H9 (cell line): Measurements from ENCODE around the gene FAM3B. TPM values are rescaled to one million over a fixed set of nuclear protein-coding genes. Genes with fewer than 3 reads are reported as not detected.

Source experiments
- DNase-seq: peaks from one replicate; pipeline ENCODE4 v3.0.0-alpha.2; 2017
- H2AFZ ChIP-seq: one replicate; pipeline ENCODE4 v1.6.1; 2013; ENCODE audit warnings: mild to moderate bottlenecking, low read length, control low read depth, moderate library complexity
- H2AK5ac ChIP-seq: 2 replicates; pipeline ENCODE4 v1.6.1; 2013; ENCODE audit warnings: low read length, control low read depth, mixed read lengths; ENCODE audit not compliant: insufficient read length
- H2BK120ac ChIP-seq: one replicate; pipeline ENCODE4 v1.6.1; 2013; ENCODE audit warnings: low read depth, mild to moderate bottlenecking, low read length, control low read depth, inconsistent platforms; ENCODE audit not compliant: poor library complexity, severe bottlenecking
- H2BK12ac ChIP-seq: 2 replicates; pipeline ENCODE4 v1.6.1; 2013; ENCODE audit warnings: low read length, control low read depth, mixed read lengths, low read depth; ENCODE audit not compliant: insufficient read length
- H2BK15ac ChIP-seq: 2 replicates; pipeline ENCODE4 v1.6.1; 2013; ENCODE audit warnings: low read depth, low read length, control low read depth
- H2BK20ac ChIP-seq: one replicate; pipeline ENCODE4 v1.6.1; 2013; ENCODE audit warnings: low read depth, mild to moderate bottlenecking, low read length, control low read depth, inconsistent platforms; ENCODE audit not compliant: poor library complexity, severe bottlenecking
- H2BK5ac ChIP-seq: 2 replicates; pipeline ENCODE4 v1.6.1; 2013; ENCODE audit warnings: low read length, control low read depth, mixed read lengths; ENCODE audit not compliant: insufficient read length
- H3K14ac ChIP-seq: 2 replicates; pipeline ENCODE4 v1.6.1; 2013; ENCODE audit warnings: low read length, control low read depth; ENCODE audit not compliant: insufficient read depth
- H3K18ac ChIP-seq: 2 replicates; pipeline ENCODE4 v1.6.1; 2013; ENCODE audit warnings: low read depth, mild to moderate bottlenecking, mixed read lengths, low read length, control low read depth; ENCODE audit not compliant: insufficient read length
- H3K23ac ChIP-seq: 2 replicates; pipeline ENCODE4 v1.6.1; 2013; ENCODE audit warnings: low read length, control low read depth, mixed read lengths, low read depth; ENCODE audit not compliant: insufficient read length
- H3K23me2 ChIP-seq: 2 replicates; pipeline ENCODE4 v1.6.1; 2013; ENCODE audit warnings: low read depth, mild to moderate bottlenecking, mixed read lengths, low read length, control low read depth; ENCODE audit not compliant: insufficient read length, poor library complexity, severe bottlenecking
- H3K27ac ChIP-seq: 2 replicates; pipeline ENCODE4 v1.5.1; 2013; ENCODE audit warnings: low read length, control low read depth, mixed read lengths, low read depth; ENCODE audit not compliant: insufficient read length
- H3K27me3 ChIP-seq: 2 replicates; pipeline ENCODE4 v1.6.1; 2013; ENCODE audit warnings: low read length, control low read depth, inconsistent platforms; ENCODE audit not compliant: insufficient read depth
- H3K4ac ChIP-seq: 2 replicates; pipeline ENCODE4 v1.6.1; 2013; ENCODE audit warnings: low read depth, mild to moderate bottlenecking, control low read depth, inconsistent platforms, low read length, moderate library complexity
- H3K4me1 ChIP-seq: 2 replicates; pipeline ENCODE4 v1.6.1; 2013; ENCODE audit warnings: low read length, control low read depth, inconsistent platforms; ENCODE audit not compliant: insufficient read depth
- H3K4me2 ChIP-seq: 2 replicates; pipeline ENCODE4 v1.6.1; 2013; ENCODE audit warnings: low read length, control low read depth, mixed read lengths; ENCODE audit not compliant: insufficient read length, insufficient read depth
- H3K56ac ChIP-seq: 2 replicates; pipeline ENCODE4 v1.6.1; 2013; ENCODE audit warnings: low read depth, mild to moderate bottlenecking, mixed read lengths, low read length, control low read depth; ENCODE audit not compliant: insufficient read length
- H3K79me1 ChIP-seq: 2 replicates; pipeline ENCODE4 v1.6.1; 2013; ENCODE audit warnings: low read depth, mild to moderate bottlenecking, moderate library complexity, low read length, control low read depth, inconsistent platforms; ENCODE audit not compliant: insufficient read depth, poor library complexity, severe bottlenecking
- H3K79me2 ChIP-seq: 2 replicates; pipeline ENCODE4 v1.6.1; 2013; ENCODE audit warnings: low read length, control low read depth, inconsistent platforms; ENCODE audit not compliant: insufficient read depth
- H3K9ac ChIP-seq: 2 replicates; pipeline ENCODE4 v1.6.1; 2013; ENCODE audit warnings: low read length, control low read depth, mixed read lengths; ENCODE audit not compliant: insufficient read length; ENCODE audit errors: extremely low read depth
- H3K9me3 ChIP-seq: one replicate; pipeline ENCODE4 v1.6.1; 2013; ENCODE audit warnings: low read depth, low read length, inconsistent platforms; ENCODE audit not compliant: control insufficient read depth
- H3T11ph ChIP-seq: one replicate; pipeline ENCODE4 v1.6.1; 2013; ENCODE audit warnings: mild to moderate bottlenecking, low read length, control low read depth, inconsistent platforms
- H4K20me1 ChIP-seq: one replicate; pipeline ENCODE4 v1.6.1; 2013; ENCODE audit not compliant: control insufficient read depth, insufficient read length, insufficient read depth
- H4K5ac ChIP-seq: 2 replicates; pipeline ENCODE4 v1.6.1; 2013; ENCODE audit warnings: low read depth, mild to moderate bottlenecking, mixed read lengths, low read length, control low read depth; ENCODE audit not compliant: insufficient read length
- H4K8ac ChIP-seq: replicated peaks from 2 replicates; pipeline ENCODE4 v1.6.1; 2013; ENCODE audit warnings: low read length, control low read depth, mixed read lengths, low read depth; ENCODE audit not compliant: insufficient read length
- H4K91ac ChIP-seq: 2 replicates; pipeline ENCODE4 v1.6.1; 2013; ENCODE audit warnings: low read depth, mild to moderate bottlenecking, moderate library complexity, mixed read lengths, low read length, control low read depth; ENCODE audit not compliant: insufficient read length
- H3K27ac Mint-ChIP-seq, 3 experiments: 2 replicates in 2 of 3; 3 replicates in 1 of 3; pipeline ENCODE4 v1.8.0; 2020 to 2021; ENCODE audit warnings: mixed read lengths in 3 of 3, mild to moderate bottlenecking in 1 of 3, moderate library complexity in 1 of 3
- H3K27me3 Mint-ChIP-seq: 2 replicates; pipeline ENCODE4 v1.8.0; 2021; ENCODE audit warnings: low read depth, mild to moderate bottlenecking, moderate library complexity, mixed read lengths
- H3K36me3 Mint-ChIP-seq, 3 experiments: 2 replicates in 2 of 3; 3 replicates in 1 of 3; pipeline ENCODE4 v1.8.0; 2020 to 2021; ENCODE audit warnings: low read depth in 3 of 3, mixed read lengths in 3 of 3; ENCODE audit not compliant: insufficient read depth in 1 of 3
- H3K4me1 Mint-ChIP-seq, 2 experiments: 2 replicates each; pipeline ENCODE4 v1.8.0; 2020; ENCODE audit warnings: mixed read lengths in 2 of 2
- H3K4me3 Mint-ChIP-seq, 2 experiments: 2 replicates in 1 of 2; 3 replicates in 1 of 2; pipeline ENCODE4 v1.8.0; 2020 to 2021; ENCODE audit warnings: mild to moderate bottlenecking in 2 of 2, mixed read lengths in 2 of 2, moderate library complexity in 1 of 2
- H3K9me3 Mint-ChIP-seq, 2 experiments: 2 replicates in 1 of 2; 3 replicates in 1 of 2; pipeline ENCODE4 v1.8.0; 2020; ENCODE audit warnings: mild to moderate bottlenecking in 2 of 2, mixed read lengths in 2 of 2, moderate library complexity in 1 of 2
- CTCF ChIP-seq: fragments of 200-600 bp; sonication (generic); conservative IDR thresholded peaks from 3 replicates; pipeline ENCODE4 v1.8.0; 2021; ENCODE audit warnings: antibody characterized with exemption, mild to moderate bottlenecking
- WGBS: extraction: QIAGEN DNeasy Blood & Tissue Kit; methylation state at CpG from one replicate; pipeline ENCODE4 v1.1.7; 2013; ENCODE audit warnings: missing lambda C conversion rate, low lambda C conversion rate, mixed read lengths; ENCODE audit not compliant: insufficient read length; ENCODE audit errors: extremely low coverage; 5-methylcytosine and 5-hydroxymethylcytosine counted together
- total RNA-seq: library from RNA; stranded (reverse); gene quantifications from 2 replicates; pipeline ENCODE4 v1.2.1, GENCODE V29; 2021

FAM3B gene
- total RNA-seq, 1 experiment from 2014 or later: 5.0 TPM

- no peaks in the 10 kb centered on the region for H4K20me1 ChIP-seq
- no peak overlapping the region for H3K14ac ChIP-seq
- no CpG with 5 or more reads among the region's 4 CpGs for WGBS
- H2AFZ ChIP-seq: no peak overlapping the region
- no peak overlapping the region for H3T11ph ChIP-seq
- H4K8ac ChIP-seq: no peak overlapping the region
- H3K4ac ChIP-seq: no peak overlapping the region
- no peak overlapping the region for H3K27ac ChIP-seq
- no peak for TF ChIP-seq CTCF
- no peaks in the 10 kb centered on the region; the same call in 1 of the 2 replicates for H3K27me3 ChIP-seq
- no peak overlapping the region for H3K18ac ChIP-seq
- peaks cover 8% of the 10 kb centered on the region for H3K23me2 ChIP-seq
- H2BK12ac ChIP-seq: no peak overlapping the region
- no peak overlapping the region for H3K9ac ChIP-seq
- H2BK120ac ChIP-seq: no peak overlapping the region
- H2BK20ac ChIP-seq: no peak overlapping the region
- no peaks in the 10 kb centered on the region for H3K9me3 ChIP-seq
- H2BK15ac ChIP-seq: no peak overlapping the region
- no peaks in the 10 kb centered on the region; the same call in 1 of the 2 replicates for H3K4me1 ChIP-seq
- H2BK5ac ChIP-seq: no peak overlapping the region
- no peak overlapping the region for H3K27ac Mint-ChIP-seq
- H3K4me3 Mint-ChIP-seq: no peak overlapping the region; a peak in 1 of 5 replicates
- no peak overlapping the region for H3K4me2 ChIP-seq
- H3K36me3 Mint-ChIP-seq: no peaks in the 10 kb centered on the region
- no peak overlapping the region for H3K56ac ChIP-seq
- H3K27me3 Mint-ChIP-seq: peaks cover 13% of the 10 kb centered on the region
- no peaks in the 10 kb centered on the region for H3K79me1 ChIP-seq
- H3K79me2 ChIP-seq: no peaks in the 10 kb centered on the region
- no peaks in the 10 kb centered on the region; a peak in 1 of 5 replicates for H3K9me3 Mint-ChIP-seq
- DNase-seq: no peak
- H4K91ac ChIP-seq: no peak overlapping the region
- no peak overlapping the region for H4K5ac ChIP-seq
- H2AK5ac ChIP-seq: no peak overlapping the region
- no peak overlapping the region for H3K23ac ChIP-seq
- H3K4me1 Mint-ChIP-seq: peaks cover 7 to 28% of the 10 kb centered on the region in 2 experiments
These were observed 52.1 kb downstream of the FAM3B start for GRCh38 chr21:41368735-41369104.
